RWPE1 (cell line): ENCODE data around the gene GALNT8.

Experiments
- CTCF ChIA-PET: fragments of 350-600 bp; sonication (Branson Sonifier 250); formaldehyde crosslinking; extraction: SDS; loops from one replicate; lab custom pipeline; 2021; lab: Yijun Ruan, JAX
- POLR2A ChIA-PET: fragments of 400-600 bp; formaldehyde crosslinking; extraction: SDS; loops from one replicate; lab custom pipeline; 2020; ENCODE audit warnings: antibody characterized with exemption; ENCODE audit not compliant: low non-redundant PET; lab: Yijun Ruan, JAX
- DNase-seq: peaks from one replicate; pipeline ENCODE4 v3.0.0; 2012; ENCODE audit warnings: low spot score
- H3K27ac ChIP-seq: fragments of 450-650 bp; 2 replicates; pipeline ENCODE4 v1.5.1; 2017
- TF ChIP-seq, protein P1 (sequence below): fragments of 450-650 bp; conservative IDR thresholded peaks from 2 replicates; pipeline ENCODE4 v1.5.1; 2017; ENCODE audit warnings: low read depth, mild to moderate bottlenecking

GALNT8 gene

GRCh38 chr12:4787965-4788364 is 67.8 kb downstream of the GALNT8 start:
- CTCF ChIA-PET, result no interaction called here

DNA sequence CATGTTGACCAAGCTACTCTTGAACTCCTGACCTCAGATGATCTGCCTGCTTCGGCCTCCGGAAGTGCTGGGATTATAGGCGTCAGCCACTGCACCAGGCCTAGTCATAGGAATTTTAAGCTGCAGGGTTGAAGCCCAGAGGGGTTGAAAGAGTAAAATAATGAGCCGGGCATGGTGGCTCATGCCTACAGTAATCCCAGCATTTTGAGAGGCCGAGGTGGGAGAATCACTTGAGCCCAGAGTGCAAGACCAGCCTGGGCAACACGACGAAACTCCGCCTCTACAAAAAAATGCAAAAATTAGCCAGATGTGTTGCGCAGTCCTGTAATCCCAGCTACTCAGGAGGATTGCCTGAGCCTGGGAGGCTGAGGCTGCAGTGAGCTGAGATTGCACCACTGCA is 69.6 kb downstream of the GALNT8 start:
- TF ChIP-seq, protein P1, sequence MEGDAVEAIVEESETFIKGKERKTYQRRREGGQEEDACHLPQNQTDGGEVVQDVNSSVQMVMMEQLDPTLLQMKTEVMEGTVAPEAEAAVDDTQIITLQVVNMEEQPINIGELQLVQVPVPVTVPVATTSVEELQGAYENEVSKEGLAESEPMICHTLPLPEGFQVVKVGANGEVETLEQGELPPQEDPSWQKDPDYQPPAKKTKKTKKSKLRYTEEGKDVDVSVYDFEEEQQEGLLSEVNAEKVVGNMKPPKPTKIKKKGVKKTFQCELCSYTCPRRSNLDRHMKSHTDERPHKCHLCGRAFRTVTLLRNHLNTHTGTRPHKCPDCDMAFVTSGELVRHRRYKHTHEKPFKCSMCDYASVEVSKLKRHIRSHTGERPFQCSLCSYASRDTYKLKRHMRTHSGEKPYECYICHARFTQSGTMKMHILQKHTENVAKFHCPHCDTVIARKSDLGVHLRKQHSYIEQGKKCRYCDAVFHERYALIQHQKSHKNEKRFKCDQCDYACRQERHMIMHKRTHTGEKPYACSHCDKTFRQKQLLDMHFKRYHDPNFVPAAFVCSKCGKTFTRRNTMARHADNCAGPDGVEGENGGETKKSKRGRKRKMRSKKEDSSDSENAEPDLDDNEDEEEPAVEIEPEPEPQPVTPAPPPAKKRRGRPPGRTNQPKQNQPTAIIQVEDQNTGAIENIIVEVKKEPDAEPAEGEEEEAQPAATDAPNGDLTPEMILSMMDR, result no peak
- ChIA-PET POLR2A (no interaction called here), CTCF (interaction anchor here (0.6 kb wide), 1 partner anchor 9 kb away, joined by 3 read pairs; no protein-coding TSS in a partner anchor)
- no peak for DNase-seq
- H3K27ac ChIP-seq, result no peak overlapping the region

More at GRCh38 chr12:4787965-4788364, 67.8 kb downstream of the GALNT8 start:
- POLR2A ChIA-PET, result no interaction called here
- H3K27ac ChIP-seq, result no peak overlapping the region
- TF ChIP-seq, protein P1, result no peak
- no peak for DNase-seq

DNA sequence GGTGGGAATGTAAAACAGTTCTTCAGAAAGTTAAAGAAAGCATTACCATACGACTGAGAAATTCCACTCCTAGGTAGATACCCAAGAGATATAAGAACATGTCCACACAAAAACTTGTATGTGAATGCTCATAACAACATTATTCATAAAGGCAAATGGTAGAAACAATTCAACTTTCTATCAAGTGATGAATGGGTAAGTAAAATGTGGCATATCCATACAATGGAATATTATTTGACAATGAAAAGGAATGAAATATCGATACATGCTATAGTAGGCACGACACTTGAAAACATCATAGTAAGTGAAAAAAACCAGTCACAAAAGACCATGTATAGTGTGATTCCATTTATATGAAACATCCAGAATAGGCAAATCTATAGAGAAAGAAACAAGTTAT is 71.3 kb downstream of the GALNT8 start:
- TF ChIP-seq, protein P1, result no peak
- CTCF ChIA-PET, result no interaction called here
- no peak overlapping the region for H3K27ac ChIP-seq
- POLR2A ChIA-PET, result no interaction called here
- no peak for DNase-seq

GRCh38 chr12:4794491-4794890 is 74.3 kb downstream of the GALNT8 start:
- POLR2A ChIA-PET, result no interaction called here
- no peak for DNase-seq
- TF ChIP-seq, protein P1, result no peak
- CTCF ChIA-PET, result interaction anchor here (0.7 kb wide), 1 partner anchor 61 kb away, joined by 3 read pairs; no protein-coding TSS in a partner anchor
- no peak overlapping the region for H3K27ac ChIP-seq

- DNase-seq, result no peak
- POLR2A ChIA-PET, result no interaction called here
- TF ChIP-seq, protein P1, result no peak
- CTCF ChIA-PET, result no interaction called here
- no peak overlapping the region for H3K27ac ChIP-seq
Measured at GRCh38 chr12:4796216-4796615, 76.0 kb downstream of the GALNT8 start.

DNA sequence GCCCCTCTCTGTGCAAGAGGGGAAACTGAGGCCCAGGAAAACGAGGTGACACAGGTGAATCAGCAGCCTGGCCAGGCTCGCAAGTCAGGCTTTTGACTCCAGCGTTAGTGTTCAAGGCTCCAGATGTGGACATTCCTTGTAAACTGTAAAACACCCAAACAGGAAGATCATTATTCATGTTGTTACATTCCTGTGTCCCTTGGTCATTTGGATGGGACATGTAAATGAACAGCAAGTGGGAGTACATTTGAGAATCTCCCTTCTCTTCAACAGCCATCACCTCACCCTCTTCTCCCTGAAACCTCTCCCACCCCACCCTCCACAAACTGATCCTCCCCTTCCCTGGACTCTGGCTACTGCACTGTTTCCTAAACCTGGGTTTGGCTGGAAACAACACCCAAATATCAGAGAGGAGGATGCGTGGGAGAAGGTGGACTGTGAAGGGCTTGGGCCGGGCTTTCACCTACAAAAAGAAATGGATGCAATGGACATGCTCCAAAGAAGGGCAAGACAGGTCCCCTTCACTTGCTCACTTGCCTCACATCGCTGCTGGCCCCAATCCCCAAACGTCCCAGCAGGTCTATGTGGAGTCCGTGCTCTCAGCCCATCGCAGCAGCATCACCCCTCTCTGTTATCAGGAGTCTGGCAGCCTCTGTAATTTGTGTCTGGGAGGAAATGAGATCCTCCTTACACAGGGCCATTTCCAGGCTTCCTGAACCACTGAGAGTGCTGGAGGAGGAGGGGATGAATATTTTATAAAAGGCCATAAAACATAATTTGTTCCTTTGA is 76.7 kb downstream of the GALNT8 start:
- POLR2A ChIA-PET, result no interaction called here

More for the DNA sequence above, 76.7 kb downstream of the GALNT8 start:
- H3K27ac ChIP-seq, result no peak overlapping the region
- TF ChIP-seq, protein P1, result no peak
- DNase-seq, result no peak
- CTCF ChIA-PET, result no interaction called here
